ENCODE results near the gene MAP3K2.

MAP3K2 gene

DNA sequence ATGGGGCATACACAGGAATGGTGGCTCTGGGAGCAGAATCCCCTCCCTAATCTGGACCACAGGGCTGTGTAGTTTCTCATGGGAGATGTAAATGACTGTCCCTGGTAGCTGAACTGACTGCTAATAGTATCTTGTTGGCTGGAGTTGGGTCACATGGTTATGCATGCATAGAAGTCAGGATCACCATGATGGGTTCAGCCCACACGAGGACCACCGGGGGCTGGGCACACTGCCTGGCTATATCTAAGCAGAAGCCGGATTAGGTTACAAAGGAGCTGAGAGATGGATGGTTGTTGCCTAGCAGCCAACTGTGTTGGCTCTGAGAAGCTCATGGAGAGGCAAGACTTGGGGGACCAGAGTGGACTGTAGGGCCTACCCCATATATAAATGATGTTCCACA is 6.7 kb upstream of the MAP3K2 start:
- Histone ChIP-seq H3K27ac (ENCODE audit: extremely low read depth, low read depth, low read length) (no peak overlapping the region), H3K9me3 (ENCODE audit: control insufficient read depth, insufficient read depth, low read depth, low read length) (no peaks in the 10 kb centered on the region), H3K4me3 (ENCODE audit: low read depth, low read length) (no peak overlapping the region), H3K4me1 (ENCODE audit: control insufficient read depth, insufficient read depth, low read length) (no peaks in the 10 kb centered on the region; the same call in 1 of the 2 replicates), H3K36me3 (ENCODE audit: control insufficient read depth in 2 of 2, insufficient read depth in 1 of 2, low read length in 2 of 2) (peaks cover 0 to 10% of the 10 kb centered on the region in 2 experiments; a peak in 1 of 3 replicates)
- no peak for TF ChIP-seq ZNF585B (tag by site-specific recombination; IDR thresholded peaks at IDR 0.05)
- TF ChIP-seq GFI1B (tag by site-specific recombination; IDR thresholded peaks at IDR 0.05), result no peak
- TF ChIP-seq ZNF549 (tag by site-specific recombination; IDR thresholded peaks at IDR 0.05), result no peak
- TF ChIP-seq ZFP37 (tag by site-specific recombination; IDR thresholded peaks at IDR 0.05), result no peak
- no peak for TF ChIP-seq ZBTB21 (tag by site-specific recombination; IDR thresholded peaks at IDR 0.05)
- TF ChIP-seq ZIC2 (tag by site-specific recombination; IDR thresholded peaks at IDR 0.05), result no peak
- CTCF ChIA-PET, result interaction anchor here (1.0 to 1.1 kb wide), 2 partner anchors 8 to 70 kb away, joined by 3 read pairs; no protein-coding TSS in a partner anchor
- POLR2A ChIA-PET, result no interaction called here

- Histone ChIP-seq H3K36me3 (ENCODE audit: control insufficient read depth in 2 of 2, insufficient read depth in 1 of 2, low read length in 2 of 2) (peaks cover 0 to 10% of the 10 kb centered on the region in 2 experiments; a peak in 1 of 3 replicates), H3K4me3 (ENCODE audit: low read depth, low read length) (no peak overlapping the region), H3K9me3 (ENCODE audit: control insufficient read depth, insufficient read depth, low read depth, low read length) (no peaks in the 10 kb centered on the region), H3K4me1 (ENCODE audit: control insufficient read depth, insufficient read depth, low read length) (peaks cover 5% of the 10 kb centered on the region), H3K27ac (ENCODE audit: extremely low read depth, low read depth, low read length) (no peak overlapping the region)
- POLR2A ChIA-PET, result no interaction called here
- CTCF ChIA-PET, result no interaction called here
- TF ChIP-seq ZFHX2 (tag by site-specific recombination; conservative IDR thresholded peaks at IDR 0.05) (no peak), ZNF600 (tag by site-specific recombination; IDR thresholded peaks at IDR 0.05) (no peak), ZNF654 (tag by site-specific recombination; IDR thresholded peaks at IDR 0.05; ENCODE audit: low read depth) (no peak), ZNF639 (tag by site-specific recombination; IDR thresholded peaks at IDR 0.05) (no peak), ZBTB1 (tag by site-specific recombination; IDR thresholded peaks at IDR 0.05) (no peak)
Observed at GRCh38 chr2:127392828-127393578, 5.2 kb upstream of the MAP3K2 start.

DNA sequence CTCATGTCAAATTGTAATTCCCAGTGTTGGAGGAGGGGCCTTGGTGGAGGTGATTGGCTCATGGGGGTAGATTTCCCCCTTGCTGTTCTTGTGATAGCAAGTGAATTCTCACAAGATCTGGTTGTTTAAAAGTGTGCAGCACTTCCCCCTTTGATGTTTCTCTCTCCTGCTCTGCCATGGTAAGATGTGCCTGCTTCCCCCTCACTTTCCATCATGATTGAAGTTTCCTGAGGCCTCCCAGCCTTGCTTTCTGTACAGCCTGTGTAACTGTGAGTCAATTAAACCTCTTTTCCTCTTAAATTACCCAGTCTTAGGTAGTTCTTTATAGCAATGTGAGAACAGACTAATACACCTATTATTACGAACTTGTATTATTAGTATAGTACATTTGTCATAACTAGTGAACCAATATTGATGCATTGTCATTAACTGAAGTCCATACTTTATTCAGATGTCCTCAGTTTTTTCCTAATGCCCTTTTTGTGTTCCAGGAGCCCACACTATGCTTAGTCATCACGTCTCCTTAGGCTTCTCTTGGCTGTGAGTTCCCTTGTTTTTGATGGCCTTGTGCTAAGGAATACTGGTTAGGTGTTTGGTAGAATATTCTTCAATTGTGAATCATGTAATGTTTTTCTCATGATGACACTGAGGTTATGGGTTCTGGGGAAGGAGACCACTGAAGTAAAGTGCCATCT is 4.5 kb upstream of the MAP3K2 start:
- Histone ChIP-seq H3K36me3 (ENCODE audit: control insufficient read depth in 2 of 2, insufficient read depth in 1 of 2, low read length in 2 of 2) (peaks cover 0 to 10% of the 10 kb centered on the region in 2 experiments; a peak in 1 of 3 replicates), H3K9me3 (ENCODE audit: control insufficient read depth, insufficient read depth, low read depth, low read length) (no peaks in the 10 kb centered on the region), H3K4me1 (ENCODE audit: control insufficient read depth, insufficient read depth, low read length) (peaks cover 5% of the 10 kb centered on the region), H3K4me3 (ENCODE audit: low read depth, low read length) (no peak overlapping the region), H3K27ac (ENCODE audit: extremely low read depth, low read depth, low read length) (no peak overlapping the region)
- ChIA-PET POLR2A (no interaction called here), CTCF (no interaction called here)
- TF ChIP-seq, protein P1, sequence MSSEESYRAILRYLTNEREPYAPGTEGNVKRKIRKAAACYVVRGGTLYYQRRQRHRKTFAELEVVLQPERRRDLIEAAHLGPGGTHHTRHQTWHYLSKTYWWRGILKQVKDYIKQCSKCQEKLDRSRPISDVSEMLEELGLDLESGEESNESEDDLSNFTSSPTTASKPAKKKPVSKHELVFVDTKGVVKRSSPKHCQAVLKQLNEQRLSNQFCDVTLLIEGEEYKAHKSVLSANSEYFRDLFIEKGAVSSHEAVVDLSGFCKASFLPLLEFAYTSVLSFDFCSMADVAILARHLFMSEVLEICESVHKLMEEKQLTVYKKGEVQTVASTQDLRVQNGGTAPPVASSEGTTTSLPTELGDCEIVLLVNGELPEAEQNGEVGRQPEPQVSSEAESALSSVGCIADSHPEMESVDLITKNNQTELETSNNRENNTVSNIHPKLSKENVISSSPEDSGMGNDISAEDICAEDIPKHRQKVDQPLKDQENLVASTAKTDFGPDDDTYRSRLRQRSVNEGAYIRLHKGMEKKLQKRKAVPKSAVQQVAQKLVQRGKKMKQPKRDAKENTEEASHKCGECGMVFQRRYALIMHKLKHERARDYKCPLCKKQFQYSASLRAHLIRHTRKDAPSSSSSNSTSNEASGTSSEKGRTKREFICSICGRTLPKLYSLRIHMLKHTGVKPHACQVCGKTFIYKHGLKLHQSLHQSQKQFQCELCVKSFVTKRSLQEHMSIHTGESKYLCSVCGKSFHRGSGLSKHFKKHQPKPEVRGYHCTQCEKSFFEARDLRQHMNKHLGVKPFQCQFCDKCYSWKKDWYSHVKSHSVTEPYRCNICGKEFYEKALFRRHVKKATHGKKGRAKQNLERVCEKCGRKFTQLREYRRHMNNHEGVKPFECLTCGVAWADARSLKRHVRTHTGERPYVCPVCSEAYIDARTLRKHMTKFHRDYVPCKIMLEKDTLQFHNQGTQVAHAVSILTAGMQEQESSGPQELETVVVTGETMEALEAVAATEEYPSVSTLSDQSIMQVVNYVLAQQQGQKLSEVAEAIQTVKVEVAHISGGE (tag by site-specific recombination; conservative IDR thresholded peaks at IDR 0.05; ENCODE audit: low read depth), result no peak
- no peak for TF ChIP-seq ZSCAN30 (tag by site-specific recombination; IDR thresholded peaks at IDR 0.05)
- no peak for TF ChIP-seq YY2 (tag by site-specific recombination; IDR thresholded peaks at IDR 0.05)
- no peak for TF ChIP-seq ZNF488 (tag by site-specific recombination; IDR thresholded peaks at IDR 0.05)
- no peak for TF ChIP-seq OSR2 (tag by site-specific recombination; IDR thresholded peaks at IDR 0.05)
- no peak for TF ChIP-seq ZNF629 (tag by site-specific recombination; IDR thresholded peaks at IDR 0.05)
- TF ChIP-seq ZNF133 (tag by site-specific recombination; IDR thresholded peaks at IDR 0.05), result no peak
- TF ChIP-seq, protein P2, sequence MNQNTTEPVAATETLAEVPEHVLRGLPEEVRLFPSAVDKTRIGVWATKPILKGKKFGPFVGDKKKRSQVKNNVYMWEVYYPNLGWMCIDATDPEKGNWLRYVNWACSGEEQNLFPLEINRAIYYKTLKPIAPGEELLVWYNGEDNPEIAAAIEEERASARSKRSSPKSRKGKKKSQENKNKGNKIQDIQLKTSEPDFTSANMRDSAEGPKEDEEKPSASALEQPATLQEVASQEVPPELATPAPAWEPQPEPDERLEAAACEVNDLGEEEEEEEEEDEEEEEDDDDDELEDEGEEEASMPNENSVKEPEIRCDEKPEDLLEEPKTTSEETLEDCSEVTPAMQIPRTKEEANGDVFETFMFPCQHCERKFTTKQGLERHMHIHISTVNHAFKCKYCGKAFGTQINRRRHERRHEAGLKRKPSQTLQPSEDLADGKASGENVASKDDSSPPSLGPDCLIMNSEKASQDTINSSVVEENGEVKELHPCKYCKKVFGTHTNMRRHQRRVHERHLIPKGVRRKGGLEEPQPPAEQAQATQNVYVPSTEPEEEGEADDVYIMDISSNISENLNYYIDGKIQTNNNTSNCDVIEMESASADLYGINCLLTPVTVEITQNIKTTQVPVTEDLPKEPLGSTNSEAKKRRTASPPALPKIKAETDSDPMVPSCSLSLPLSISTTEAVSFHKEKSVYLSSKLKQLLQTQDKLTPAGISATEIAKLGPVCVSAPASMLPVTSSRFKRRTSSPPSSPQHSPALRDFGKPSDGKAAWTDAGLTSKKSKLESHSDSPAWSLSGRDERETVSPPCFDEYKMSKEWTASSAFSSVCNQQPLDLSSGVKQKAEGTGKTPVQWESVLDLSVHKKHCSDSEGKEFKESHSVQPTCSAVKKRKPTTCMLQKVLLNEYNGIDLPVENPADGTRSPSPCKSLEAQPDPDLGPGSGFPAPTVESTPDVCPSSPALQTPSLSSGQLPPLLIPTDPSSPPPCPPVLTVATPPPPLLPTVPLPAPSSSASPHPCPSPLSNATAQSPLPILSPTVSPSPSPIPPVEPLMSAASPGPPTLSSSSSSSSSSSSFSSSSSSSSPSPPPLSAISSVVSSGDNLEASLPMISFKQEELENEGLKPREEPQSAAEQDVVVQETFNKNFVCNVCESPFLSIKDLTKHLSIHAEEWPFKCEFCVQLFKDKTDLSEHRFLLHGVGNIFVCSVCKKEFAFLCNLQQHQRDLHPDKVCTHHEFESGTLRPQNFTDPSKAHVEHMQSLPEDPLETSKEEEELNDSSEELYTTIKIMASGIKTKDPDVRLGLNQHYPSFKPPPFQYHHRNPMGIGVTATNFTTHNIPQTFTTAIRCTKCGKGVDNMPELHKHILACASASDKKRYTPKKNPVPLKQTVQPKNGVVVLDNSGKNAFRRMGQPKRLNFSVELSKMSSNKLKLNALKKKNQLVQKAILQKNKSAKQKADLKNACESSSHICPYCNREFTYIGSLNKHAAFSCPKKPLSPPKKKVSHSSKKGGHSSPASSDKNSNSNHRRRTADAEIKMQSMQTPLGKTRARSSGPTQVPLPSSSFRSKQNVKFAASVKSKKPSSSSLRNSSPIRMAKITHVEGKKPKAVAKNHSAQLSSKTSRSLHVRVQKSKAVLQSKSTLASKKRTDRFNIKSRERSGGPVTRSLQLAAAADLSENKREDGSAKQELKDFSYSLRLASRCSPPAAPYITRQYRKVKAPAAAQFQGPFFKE (tag by site-specific recombination; IDR thresholded peaks at IDR 0.05; ENCODE audit: borderline replicate concordance), result no peak
